ENCODE data around the gene PRPF4.
"Not testable (repeated sequence)": the region's sequence is repeated elsewhere in the genome, so short reads cannot be mapped to it uniquely, and the experiment has no call there.

Gene PRPF4

GRCh38 chr9:113275157-113276131 lies at the start of gene PRPF4, which contains the start of gene CDC26:
Gene PRPF4, plus strand, starts transcription at chr9:113275658. Its CDS starts 86 bp downstream, at chr9:113275744.
Gene CDC26, minus strand, starts transcription at chr9:113275572. Its CDS starts 3,065 bp downstream, at chr9:113272507.
- H3K4me3 ChIP-seq (ENCODE audit: low read length): peak within 1 kb of the TSS; percentile 97

GRCh38 chr9:113227436-113227835 lies 48.0 kb upstream of the PRPF4 start:
- no peak for DNase-seq (ENCODE audit: low read depth)
- no peak for TF ChIP-seq CTCF (conservative IDR thresholded peaks at IDR 0.05; ENCODE audit: low read length)
- H3K4me3 ChIP-seq (ENCODE audit: low read length): no peak overlapping the region

More at GRCh38 chr9:113275157-113276131, at the start of gene PRPF4, which contains the start of gene CDC26:
- no peak for TF ChIP-seq CTCF (conservative IDR thresholded peaks at IDR 0.05; ENCODE audit: low read length)
- DNase-seq (ENCODE audit: low read depth): peak; percentile 98

GRCh38 chr9:113228130-113228665 lies 47.3 kb upstream of the PRPF4 start:
- no peak for TF ChIP-seq CTCF (conservative IDR thresholded peaks at IDR 0.05; ENCODE audit: low read length)
- DNase-seq (ENCODE audit: low read depth): no peak

GRCh38 chr9:113231701-113232100 lies 43.8 kb upstream of the PRPF4 start:
- no peak overlapping the region for H3K4me3 ChIP-seq (ENCODE audit: low read length)
- DNase-seq (ENCODE audit: low read depth): no peak
- TF ChIP-seq CTCF (conservative IDR thresholded peaks at IDR 0.05; ENCODE audit: low read length): no peak

More at GRCh38 chr9:113228130-113228665, 47.3 kb upstream of the PRPF4 start:
- H3K4me3 ChIP-seq (ENCODE audit: low read length): no peak overlapping the region

- DNase-seq (ENCODE audit: low read depth): peak; percentile 36
- not testable (repeated sequence) for H3K4me3 ChIP-seq (ENCODE audit: low read length)
Observed at GRCh38 chr9:113235701-113236255, 39.7 kb upstream of the PRPF4 start.

GRCh38 chr9:113237026-113237425 lies 38.4 kb upstream of the PRPF4 start:
- H3K4me3 ChIP-seq (ENCODE audit: low read length): no peak overlapping the region
- TF ChIP-seq CTCF (conservative IDR thresholded peaks at IDR 0.05; ENCODE audit: low read length): no peak
- no peak for DNase-seq (ENCODE audit: low read depth)

- TF ChIP-seq CTCF (conservative IDR thresholded peaks at IDR 0.05; ENCODE audit: low read length): no peak
- no peak overlapping the region for H3K4me3 ChIP-seq (ENCODE audit: low read length)
- DNase-seq (ENCODE audit: low read depth): no peak
Observed at GRCh38 chr9:113238202-113238858, 37.1 kb upstream of the PRPF4 start.
